ENCODE data around the gene LEF1.

DNA sequence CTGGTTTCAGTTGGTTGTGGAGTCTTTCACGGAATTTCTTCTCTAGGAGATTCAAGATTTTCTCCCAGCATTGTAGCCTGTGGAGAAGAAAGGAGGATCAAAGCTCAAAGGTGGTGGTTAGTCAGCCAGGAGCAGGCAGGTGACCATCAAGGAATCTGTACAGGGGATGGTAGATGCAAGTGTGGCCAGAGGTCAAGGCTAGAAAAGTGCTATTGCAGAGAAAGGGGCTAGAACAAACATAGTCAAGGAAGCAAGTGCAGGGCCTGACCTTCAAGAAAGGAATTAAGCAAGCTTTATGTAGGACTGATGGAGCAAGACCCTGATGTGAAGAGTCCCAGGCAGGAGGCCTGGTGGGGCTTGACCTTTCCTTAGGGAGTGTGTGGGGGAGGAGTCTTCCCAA, 162.9 kb downstream of the LEF1 start:
- TF ChIP-seq POLR2AphosphoS5 (IDR thresholded peaks at IDR 0.05; ENCODE audit: low read depth, low read length) (no peak), TAF1 (IDR thresholded peaks at IDR 0.05; ENCODE audit: low read depth, low read length) (no peak), POLR2A (IDR thresholded peaks at IDR 0.05; ENCODE audit: low read depth, low read length) (no peak)
